CD4-positive, alpha-beta T cell treated with Interleukin-2 at 100 ng/mL for 4 hours (primary cell): ENCODE measurements around the gene CAPN10.
"Not testable (repeated sequence)": the region's sequence is repeated elsewhere in the genome, so short reads cannot be mapped to it uniquely, and the experiment has no call there.

Experiments used
- DNase-seq: peaks from one replicate; pipeline ENCODE4 v3.0.0-alpha.2; 2020; ENCODE audit warnings: low spot score

The CAPN10 gene, protein sequence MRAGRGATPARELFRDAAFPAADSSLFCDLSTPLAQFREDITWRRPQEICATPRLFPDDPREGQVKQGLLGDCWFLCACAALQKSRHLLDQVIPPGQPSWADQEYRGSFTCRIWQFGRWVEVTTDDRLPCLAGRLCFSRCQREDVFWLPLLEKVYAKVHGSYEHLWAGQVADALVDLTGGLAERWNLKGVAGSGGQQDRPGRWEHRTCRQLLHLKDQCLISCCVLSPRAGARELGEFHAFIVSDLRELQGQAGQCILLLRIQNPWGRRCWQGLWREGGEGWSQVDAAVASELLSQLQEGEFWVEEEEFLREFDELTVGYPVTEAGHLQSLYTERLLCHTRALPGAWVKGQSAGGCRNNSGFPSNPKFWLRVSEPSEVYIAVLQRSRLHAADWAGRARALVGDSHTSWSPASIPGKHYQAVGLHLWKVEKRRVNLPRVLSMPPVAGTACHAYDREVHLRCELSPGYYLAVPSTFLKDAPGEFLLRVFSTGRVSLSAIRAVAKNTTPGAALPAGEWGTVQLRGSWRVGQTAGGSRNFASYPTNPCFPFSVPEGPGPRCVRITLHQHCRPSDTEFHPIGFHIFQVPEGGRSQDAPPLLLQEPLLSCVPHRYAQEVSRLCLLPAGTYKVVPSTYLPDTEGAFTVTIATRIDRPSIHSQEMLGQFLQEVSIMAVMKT

GRCh38 chr2:240586198-240586918 is at the start of gene CAPN10:
Gene CAPN10, plus strand, starts transcription at chr2:240586734. Its CDS starts 178 bp downstream, at chr2:240586912.
- peak; percentile 95 for DNase-seq

DNA sequence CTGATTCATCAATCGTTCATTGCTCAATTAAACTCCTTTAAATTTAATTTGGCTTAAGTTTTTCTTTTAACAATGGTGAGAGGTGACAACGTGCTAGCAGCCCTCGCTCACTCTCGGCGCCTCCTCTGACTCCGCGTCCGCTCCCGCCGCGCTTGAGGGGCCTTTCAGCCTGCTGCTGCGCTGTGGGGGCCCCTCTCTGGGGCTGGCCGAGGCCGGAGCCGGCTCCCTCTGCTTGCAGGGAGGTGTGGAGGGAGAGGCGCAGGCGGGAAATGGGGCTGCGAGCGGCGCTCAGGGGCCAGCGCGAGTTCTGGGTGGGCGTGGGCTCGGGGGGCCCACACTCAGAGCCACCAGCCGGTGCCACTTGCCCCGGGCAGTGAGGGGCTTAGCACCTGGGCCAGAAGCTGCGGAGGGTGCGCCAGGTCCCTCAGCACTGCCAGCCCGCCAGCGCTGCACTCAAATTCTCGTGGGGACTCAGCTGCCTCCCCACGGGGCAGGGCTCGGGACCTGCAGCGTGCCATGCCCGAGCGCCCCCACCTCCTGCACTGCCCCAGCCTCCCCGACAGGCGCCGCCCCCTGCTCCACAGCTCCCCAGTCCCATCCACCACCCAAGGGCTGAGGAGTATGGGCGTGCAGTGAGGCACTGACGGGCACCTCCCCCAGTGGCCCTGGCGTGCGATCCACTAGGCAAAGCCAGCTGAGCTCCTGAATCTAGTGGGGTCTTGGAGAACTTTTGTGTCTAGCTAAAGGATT is 48.3 kb upstream of the CAPN10 start:
- DNase-seq, result no peak

DNA sequence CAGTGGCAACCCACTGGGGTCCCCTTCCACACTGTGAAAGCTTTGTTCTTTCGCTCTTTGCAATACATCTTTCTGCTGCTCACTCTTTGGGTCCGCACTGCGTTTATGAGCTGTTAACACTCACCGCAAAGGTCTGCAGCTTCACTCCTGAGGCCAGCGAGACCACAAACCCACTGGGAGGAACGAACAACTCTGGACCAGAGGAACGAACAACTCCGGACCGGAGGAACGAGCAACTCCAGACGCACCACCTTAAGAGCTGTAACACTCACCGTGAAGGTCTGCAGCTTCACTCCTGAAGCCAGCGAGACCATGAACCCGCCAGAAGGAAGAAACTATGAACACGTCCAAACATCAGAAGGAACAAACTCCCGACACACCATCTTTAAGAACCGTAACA is 47.4 kb upstream of the CAPN10 start:
- DNase-seq, result not testable (repeated sequence)

GRCh38 chr2:240539906-240540305 is 46.6 kb upstream of the CAPN10 start:
- no peak for DNase-seq

DNA sequence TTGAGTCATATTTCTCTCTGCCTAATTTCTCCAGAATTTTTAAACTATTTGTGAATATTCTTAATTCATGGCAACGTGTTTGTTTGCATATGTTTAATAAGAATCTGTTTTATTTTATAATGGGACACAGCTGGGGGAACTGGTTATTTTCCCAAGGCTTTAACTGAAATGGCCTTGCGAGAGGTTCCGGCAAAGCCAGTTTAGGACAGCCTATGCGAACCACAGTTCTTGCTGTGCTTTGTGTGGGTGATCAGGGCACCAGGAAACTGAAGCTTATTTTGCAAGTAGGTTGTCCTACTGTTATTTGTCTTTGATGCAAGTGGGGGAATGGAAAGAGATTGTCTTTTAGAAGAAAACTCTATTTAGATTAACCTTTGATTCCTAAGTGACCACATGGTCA is 35.2 kb upstream of the CAPN10 start:
- DNase-seq, result no peak

DNA sequence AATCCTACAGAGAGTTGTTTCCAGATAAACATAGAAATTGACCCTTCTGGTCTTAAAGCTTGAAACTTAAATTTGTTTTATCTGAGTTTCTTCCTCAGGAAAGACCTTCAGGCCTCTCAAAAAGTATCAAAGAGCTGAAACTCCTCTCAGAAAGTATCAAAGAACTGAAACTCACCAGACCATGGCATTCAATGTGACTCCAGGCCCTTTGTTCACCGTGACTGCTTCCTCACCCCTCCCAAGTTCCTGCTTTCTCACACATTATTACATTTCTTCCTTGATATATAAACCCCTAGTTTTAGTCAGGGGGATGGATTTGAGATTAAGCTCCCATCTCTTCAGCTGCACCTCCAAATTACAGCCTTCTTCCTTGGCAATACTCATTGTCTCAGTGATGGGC is 34.7 kb upstream of the CAPN10 start:
- no peak for DNase-seq

GRCh38 chr2:240553956-240554480 is 32.5 kb upstream of the CAPN10 start:
- no peak for DNase-seq

GRCh38 chr2:240554767-240555493 is 31.6 kb upstream of the CAPN10 start:
- no peak for DNase-seq

- DNase-seq, result no peak
Measured at GRCh38 chr2:240555541-240556250, 30.8 kb upstream of the CAPN10 start.

DNA sequence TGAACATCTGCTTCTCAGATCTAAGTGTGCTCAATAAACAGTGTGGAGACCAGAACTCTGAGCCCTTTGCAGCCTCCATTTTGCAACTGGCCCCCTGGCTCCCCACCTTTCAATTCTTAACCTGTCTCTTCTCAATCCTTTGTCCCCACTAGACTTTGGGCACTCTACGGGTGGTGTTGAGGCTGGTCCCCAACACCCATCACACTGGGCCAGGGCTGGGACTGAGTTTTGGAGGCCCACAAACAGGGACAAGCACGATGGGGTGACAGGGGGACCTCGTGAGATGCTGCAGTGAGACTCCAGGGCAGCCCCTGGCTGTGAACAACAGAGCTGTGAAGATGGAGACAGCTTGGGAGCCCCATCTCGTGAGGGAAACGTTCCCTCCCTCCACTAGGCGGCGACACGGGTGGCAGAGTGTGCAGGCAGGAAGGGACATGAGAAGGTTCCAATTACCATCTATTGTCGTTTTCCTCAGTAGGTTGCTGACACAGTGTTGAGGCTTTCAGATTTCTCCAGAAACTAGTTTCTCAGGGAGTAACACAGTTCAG is 29.9 kb upstream of the CAPN10 start:
- DNase-seq, result peak; percentile 83

DNA sequence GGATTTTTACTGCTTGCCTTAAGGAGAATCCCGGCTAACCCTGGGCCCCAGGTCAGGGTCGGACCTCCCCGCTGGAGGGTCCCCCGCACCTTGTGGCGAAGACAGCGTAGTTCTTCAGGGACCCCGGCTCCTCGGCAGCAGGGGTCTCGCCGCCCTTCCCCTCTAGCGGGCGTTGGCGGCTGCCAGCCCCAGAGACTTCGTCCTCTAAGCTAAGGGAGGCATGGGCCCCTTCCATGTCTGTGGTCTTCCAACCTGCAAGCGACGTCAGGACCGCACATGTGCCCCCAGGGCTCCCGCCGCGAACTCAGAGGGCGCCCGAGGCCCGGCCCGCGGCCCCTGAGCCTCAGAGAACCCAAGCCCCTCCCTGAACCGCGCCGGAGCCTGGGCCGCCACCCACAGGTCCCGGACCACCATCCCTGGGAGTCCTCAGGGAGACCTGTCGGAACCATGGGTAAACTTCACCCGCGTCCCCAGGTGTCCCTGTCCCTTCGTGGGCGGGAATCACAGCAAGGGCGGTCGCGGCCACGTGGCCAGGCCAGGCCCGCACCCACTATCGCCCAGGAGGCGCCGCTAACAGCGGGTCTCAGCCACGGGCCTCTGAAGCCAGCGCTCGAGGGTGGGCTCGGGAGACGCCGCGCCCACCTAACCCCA is 29.3 kb upstream of the CAPN10 start:
- DNase-seq, result no peak

DNA sequence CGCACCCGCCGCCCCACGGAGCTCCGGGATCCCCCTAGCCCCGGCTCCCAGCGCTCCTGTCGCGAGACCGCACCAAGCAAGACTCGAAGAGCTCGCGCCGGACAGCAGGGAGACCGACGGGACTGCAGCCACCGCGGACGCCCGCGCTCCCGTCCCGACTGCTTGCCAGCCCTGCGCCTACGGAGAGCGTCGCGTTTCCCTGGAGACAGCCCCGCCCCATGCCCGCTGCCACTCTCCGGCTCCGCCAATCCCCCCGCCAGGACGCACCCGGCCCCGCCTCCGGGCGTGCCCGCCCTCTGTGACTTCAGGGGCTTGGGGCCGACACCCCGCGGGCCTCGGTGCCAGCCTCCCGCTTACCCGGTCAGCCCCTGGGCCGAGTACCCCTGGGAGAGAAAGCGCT is 28.7 kb upstream of the CAPN10 start, which contains the start of gene ANKMY1:
ANKMY1 (minus strand) TSS at position 181 of the 400 bp plus-strand sequence. CDS start 653 bp downstream, outside the sequence.
- peak; percentile 69 for DNase-seq

DNA sequence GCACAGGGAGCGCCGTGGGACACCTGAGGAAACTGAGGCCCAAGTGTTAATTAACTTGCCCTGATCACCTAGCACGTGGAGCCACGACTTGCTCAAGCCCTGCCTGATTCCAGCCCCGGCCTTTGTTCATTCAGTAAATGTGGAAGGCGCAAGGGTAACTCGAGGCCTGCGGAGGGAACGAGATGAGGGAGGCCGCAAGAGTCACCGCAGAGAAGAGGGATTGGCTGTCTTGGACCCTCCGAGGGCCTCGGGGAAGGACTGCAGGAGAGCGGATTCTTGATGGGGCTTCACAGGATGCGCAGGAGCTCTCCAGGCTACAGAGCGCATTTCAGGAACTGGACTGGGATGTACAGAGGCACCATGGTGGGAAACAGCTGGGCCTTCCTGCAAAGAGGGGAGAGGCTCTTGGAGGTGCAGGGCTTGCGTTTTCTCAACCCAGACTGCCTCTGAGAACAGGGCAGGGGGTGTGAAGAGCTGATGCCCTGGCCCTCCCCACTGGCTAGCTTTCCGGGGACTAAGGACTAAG is 28.2 kb upstream of the CAPN10 start:
- no peak for DNase-seq

DNA sequence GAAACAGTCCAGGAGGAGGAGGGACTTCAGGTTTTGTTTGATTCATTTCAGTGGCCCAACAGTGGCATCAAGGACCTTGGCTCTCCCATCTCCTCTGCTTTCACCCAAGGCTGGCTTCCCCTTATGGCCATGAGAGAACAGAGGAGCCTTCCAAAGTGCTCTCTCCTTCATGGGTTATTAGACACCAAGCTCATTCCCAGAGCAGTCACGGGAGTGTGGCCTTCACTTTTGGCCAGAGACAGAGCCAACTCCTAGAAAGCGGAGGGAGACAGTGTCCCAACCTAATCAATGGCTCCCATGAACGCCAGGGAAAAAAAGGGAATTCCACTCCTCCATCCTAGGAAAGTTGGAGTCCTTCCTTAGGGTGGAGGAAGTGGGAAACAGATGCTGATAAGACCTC is 27.2 kb upstream of the CAPN10 start:
- no peak for DNase-seq

GRCh38 chr2:240560084-240560479 is 26.5 kb upstream of the CAPN10 start, which contains the start of gene DUSP28:
Gene DUSP28, plus strand, starts transcription at chr2:240560357. Its CDS starts 328 bp downstream, at chr2:240560685.
- DNase-seq, result peak; percentile 89

- peak; percentile 99 for DNase-seq
Measured at GRCh38 chr2:240560480-240561324, 25.8 kb upstream of the CAPN10 start.

GRCh38 chr2:240561325-240561971 is 25.1 kb upstream of the CAPN10 start:
- peak; percentile 69 for DNase-seq

GRCh38 chr2:240563231-240563630 is 23.3 kb upstream of the CAPN10 start:
- DNase-seq, result not testable (repeated sequence)
